SK-MEL-5 (cell line): ENCODE measurements around the gene NCAM1. TPM values are rescaled to one million over a fixed set of nuclear protein-coding genes. Genes with fewer than 3 reads are reported as not detected.
A peak's percentile ranks its signal among the peaks of the same experiment; 100 is the strongest.
"Not testable (repeated sequence)": the region's sequence is repeated elsewhere in the genome, so short reads cannot be mapped to it uniquely, and the experiment has no call there.

Experiments used
- DNase-seq: peaks from one replicate; pipeline ENCODE4 v3.0.0-alpha.2; 2016; ENCODE audit warnings: low read depth, low spot score
- in situ Hi-C: cut with HindIII; loops from 2 replicates; pipeline ENCODE4 v1.10.0; 2016; ENCODE audit warnings: low sequenced_read_pairs, high pct_unique_total_duplicates, low pct_unique_long_range_greater_than_20kb
- total RNA-seq: library from RNA; depleted of rRNA; stranded (reverse); fragments of >200 nt; shearing (Covaris generic); gene quantifications from 2 replicates; pipeline ENCODE4 v1.2.3, GENCODE V29; 2014

Gene NCAM1
- total RNA-seq, 1 experiment from 2014 or later = not detected

DNA sequence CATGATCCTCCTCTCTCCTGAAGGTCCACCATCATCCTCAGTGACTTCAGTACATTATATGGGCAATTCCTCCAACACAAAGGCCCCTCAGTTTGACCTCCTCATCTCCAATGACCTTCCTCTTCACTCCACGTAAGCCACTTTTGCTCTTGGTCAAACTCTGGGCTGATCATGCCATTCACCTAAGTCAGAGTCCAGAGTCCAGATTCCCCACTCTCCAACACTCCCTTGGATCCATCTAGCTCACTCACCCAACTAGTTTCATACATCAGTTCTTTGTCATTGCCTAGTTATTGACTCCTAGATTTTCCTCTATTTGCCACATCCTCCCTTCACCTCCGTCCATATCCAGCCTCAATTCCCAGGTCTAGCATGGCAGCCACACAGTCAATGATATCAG is 322.7 kb downstream of the NCAM1 start:
- in situ Hi-C loops = no loop called here
- DNase-seq = no peak

DNA sequence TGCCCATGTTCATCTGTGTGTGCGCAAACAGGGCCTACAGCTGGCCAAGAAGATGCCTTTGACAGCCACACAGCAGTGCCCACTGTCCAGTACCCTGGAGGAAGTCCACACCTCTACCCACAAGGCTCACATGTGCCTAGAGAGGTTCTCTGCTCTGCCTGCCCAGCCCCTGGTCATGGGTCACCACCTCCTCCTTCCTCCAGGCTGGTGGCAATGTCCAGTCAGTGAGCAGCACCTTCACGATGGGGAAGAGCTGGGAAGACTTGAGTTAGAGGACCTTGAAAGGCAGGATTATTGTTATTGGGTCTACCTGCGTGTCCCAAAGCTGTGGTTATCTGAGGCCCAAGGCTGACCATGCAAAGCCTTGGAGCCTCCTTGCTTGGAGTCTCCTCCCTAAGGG is 324.8 kb downstream of the NCAM1 start:
- in situ Hi-C loops = no loop called here
- no peak for DNase-seq

- in situ Hi-C loops = no loop called here
- DNase-seq = no peak
These were observed 325.6 kb downstream of the NCAM1 start for GRCh38 chr11:113286509-113287497.

DNA sequence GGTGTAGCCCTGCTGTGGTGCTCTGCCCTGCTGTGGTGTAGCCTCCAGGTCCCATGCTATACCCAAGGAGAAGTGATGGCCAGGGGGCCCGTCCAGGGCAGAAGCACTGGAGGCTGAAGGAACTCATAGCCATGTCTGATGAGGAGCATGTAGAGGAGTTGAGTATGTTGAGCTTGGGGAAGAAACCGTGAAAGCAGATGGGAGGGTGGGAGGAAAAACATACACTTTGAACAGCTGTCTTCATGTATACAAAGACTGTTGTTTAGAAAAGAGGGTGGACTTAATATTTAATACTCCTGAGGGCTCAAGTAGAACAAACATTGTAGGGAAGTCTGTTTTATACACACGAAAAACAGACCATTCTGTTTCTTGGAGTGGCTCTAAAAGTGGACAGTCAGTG is 326.6 kb downstream of the NCAM1 start:
- no peak for DNase-seq
- in situ Hi-C loops = no loop called here

GRCh38 chr11:113288286-113288863 is 327.2 kb downstream of the NCAM1 start:
- DNase-seq = no peak
- in situ Hi-C loops = no loop called here

DNA sequence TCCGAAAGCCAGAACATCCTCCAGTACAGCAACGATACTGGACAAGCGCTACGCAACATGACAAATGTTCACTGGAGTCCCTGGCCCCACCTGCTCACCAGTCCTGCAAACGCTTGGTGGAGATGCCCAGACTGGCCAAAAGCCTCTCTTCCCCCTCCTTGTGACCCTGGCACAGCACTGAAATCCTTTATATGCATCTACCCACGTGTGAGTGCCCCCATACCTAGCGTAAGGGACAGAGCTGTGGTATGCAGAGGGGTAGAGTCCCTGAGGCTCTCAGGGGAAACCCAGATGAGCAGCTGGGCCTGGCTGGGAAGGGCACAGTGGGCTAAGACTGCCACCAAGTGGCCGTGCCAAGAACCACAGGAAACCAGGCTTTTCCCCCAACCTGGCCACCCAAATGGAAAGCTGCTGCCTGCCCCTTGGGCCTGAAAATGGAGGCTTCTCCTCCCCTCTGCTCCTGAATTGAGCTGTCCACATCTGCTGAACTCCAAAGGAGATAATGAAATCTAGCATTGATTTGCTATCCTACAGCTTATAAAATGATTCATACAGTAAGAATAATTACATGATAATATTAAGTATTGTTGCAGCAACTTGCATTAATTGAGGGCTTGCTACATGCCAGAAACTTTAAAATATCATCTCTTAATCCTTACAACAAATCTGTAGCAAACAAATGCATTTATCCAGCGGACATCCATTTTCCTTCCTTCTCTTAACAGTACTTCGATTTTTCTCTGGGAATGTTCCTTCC is 328.4 kb downstream of the NCAM1 start:
- peak; percentile 60 for DNase-seq
- in situ Hi-C loops = no loop called here

DNA sequence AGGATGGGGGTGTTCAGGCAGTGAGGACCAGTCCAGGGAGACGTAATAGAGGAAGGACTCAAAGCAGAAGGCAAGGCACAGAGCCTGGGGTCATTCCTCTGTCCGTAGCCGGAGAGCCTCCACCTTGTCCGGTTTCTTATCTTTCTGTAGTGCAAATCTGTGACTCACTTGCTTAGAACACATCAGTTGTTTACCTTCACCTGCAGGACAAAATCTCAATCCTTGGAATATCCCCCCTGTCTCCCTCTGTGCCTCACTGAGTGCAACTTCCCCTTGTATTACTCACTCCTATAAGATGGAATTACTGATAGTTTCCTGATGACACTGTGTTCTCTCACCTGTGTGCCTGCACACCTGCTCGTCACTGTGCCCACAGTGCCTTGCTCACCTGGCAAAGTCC is 332.7 kb downstream of the NCAM1 start:
- no peak for DNase-seq
- in situ Hi-C loops = no loop called here

GRCh38 chr11:113295993-113296392 is 334.8 kb downstream of the NCAM1 start:
- in situ Hi-C loops = no loop called here
- DNase-seq = no peak

GRCh38 chr11:113296447-113297205 is 335.4 kb downstream of the NCAM1 start:
- in situ Hi-C loops = no loop called here
- no peak for DNase-seq

GRCh38 chr11:113298496-113298895 is 337.3 kb downstream of the NCAM1 start:
- DNase-seq, in situ Hi-C loops: not testable (repeated sequence)

DNA sequence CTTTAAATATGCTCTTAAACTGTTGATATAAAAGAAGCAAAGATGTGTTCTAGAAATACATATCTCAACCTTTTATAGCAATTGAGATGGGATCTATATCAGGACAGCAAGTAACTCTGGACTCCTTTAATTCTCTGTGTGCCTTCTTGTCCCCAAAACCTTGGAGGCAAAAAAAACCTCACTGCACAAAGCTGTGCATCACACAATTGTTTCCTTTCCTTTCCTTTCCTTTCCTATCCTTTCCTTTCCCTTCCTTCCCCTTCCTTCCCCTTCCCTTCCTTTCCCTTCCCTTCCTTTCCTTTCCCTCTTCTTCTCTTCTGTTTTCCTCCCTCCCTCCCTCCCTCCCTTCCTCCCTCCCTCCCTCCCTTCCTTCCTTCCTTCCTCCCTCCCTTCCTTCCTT is 343.7 kb downstream of the NCAM1 start:
- in situ Hi-C loops = no loop called here
- DNase-seq = no peak

GRCh38 chr11:113305440-113306336 is 344.5 kb downstream of the NCAM1 start:
- in situ Hi-C loops = no loop called here
- DNase-seq = peak; percentile 63

DNA sequence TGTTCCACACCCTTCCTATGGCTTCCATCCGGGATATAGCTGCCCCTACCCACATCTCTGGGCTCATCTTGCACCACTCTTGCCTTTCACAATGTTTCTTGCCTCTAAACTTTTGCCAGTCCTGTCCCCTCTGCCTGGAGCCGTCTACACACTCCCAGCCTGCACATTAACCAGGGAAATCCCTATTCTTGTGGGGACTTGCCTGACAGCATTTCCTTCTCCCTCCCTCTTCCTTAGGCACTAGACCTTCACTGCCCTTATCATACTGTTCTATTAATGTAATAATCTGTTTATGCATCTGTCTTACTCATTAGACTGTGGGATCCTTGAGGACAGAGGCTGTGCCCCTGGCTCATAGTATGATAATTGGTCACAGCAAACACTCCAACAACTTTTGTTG is 347.4 kb downstream of the NCAM1 start:
- in situ Hi-C loops = no loop called here
- DNase-seq = no peak

DNA sequence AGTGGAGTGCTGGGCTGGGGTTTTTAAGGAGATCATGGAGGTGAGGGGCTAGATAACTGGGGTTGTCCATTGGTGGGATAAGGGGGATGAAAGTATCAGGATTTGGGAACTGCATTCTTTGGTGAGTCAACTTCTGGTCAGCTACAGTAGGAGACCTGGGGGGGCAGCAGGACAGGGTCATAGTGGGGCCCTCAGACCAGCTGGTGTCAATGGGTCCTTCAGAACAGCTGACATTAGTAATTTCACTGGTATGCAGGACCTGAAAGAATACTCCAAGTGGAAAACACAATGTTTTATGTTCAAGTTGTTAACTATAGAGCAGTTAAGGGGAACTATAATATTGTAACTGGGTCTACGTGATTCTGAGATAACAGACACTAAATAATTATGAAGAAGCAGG is 350.3 kb downstream of the NCAM1 start:
- in situ Hi-C loops = no loop called here
- no peak for DNase-seq

GRCh38 chr11:113313601-113314000 is 352.4 kb downstream of the NCAM1 start:
- no peak for DNase-seq

DNA sequence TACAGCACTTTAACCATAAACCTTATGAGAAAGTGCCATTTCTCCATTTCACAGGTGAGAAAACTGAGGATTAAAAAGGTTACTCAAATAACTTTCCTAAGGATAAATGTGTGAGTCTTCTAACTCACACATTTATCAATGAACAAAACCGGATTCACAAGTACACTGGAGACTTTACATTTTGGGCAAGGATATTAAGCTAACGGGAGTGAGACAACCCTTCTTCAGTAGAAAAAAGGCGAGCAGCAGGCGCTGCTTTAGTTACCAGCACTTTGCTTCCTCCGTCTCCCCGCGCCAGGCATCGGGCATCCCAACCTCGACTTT is 352.8 kb downstream of the NCAM1 start:
- in situ Hi-C loops = no loop called here
- DNase-seq = no peak

More at GRCh38 chr11:113313601-113314000, 352.4 kb downstream of the NCAM1 start:
- in situ Hi-C loops = no loop called here
